GM23338 (cell line): ENCODE measurements around the gene NAB2.

Experiments used
- CREB1 ChIP-seq: fragments of 250-450 bp; sonication (Bioruptor Pico); IDR thresholded peaks from 2 replicates; pipeline ENCODE4 v1.5.0; 2020; ENCODE audit warnings: low read depth, mild to moderate bottlenecking, moderate library complexity
- CTCF ChIP-seq, 2 experiments: fragments of 200-600 bp in 1 of 2; sonication (generic) in 1 of 2; conservative IDR thresholded peaks; 2 replicates each; pipeline versions ENCODE4 v1.5.1 to v1.6.1; 2016 to 2017; ENCODE audit warnings: antibody characterized with exemption in 2 of 2, low read depth in 2 of 2, mild to moderate bottlenecking in 2 of 2, moderate library complexity in 1 of 2
- EZH2 ChIP-seq: fragments of 200-600 bp; sonication (generic); IDR thresholded peaks from one replicate; pipeline ENCODE4 v1.8.0; 2017; ENCODE audit warnings: antibody characterized with exemption, mild to moderate bottlenecking, low read depth; ENCODE audit not compliant: unreplicated experiment
- EZH2phosphoT487 ChIP-seq: fragments of 200-600 bp; sonication (generic); IDR thresholded peaks from one replicate; pipeline ENCODE4 v1.8.1; 2018; ENCODE audit warnings: antibody characterized with exemption; ENCODE audit not compliant: unreplicated experiment

- no peak for TF ChIP-seq CTCF (conservative IDR thresholded peaks at IDR 0.05; ENCODE audit: low read depth in 2 of 2)
- no peak for TF ChIP-seq EZH2phosphoT487
- TF ChIP-seq CREB1 = no peak
- no peak for TF ChIP-seq EZH2
These were observed 40.9 kb upstream of the NAB2 start for GRCh38 chr12:57047981-57048380.
